ENCODE measurements around the gene LBP. TPM values are rescaled to one million over a fixed set of nuclear protein-coding genes. Genes with fewer than 3 reads are reported as not detected.

Gene LBP
- total and polyA plus RNA-seq, 2 of the 13 experiments (the other 11 are each of a cell fraction or from before 2014, with no cell fraction given): 0.07 to 0.20 TPM

DNA sequence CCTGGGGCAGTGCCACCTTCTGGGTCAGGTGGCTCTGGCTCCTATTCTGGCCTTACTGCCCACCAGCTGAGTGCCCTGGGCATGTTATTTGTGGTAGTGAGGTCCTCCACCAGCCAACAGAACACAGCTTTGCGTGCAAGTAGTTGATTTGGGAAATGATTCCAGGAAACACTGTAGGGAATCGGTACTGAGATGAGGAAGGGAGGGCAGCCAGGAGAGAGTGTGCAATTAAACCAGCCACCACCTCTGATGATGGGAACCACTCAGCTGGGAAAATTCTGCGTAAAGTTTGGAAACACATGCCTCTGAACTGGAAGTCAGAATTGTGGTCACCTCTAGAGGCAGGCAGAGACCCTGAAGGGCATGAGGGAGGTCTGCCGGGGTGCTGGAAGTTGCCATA, 459 bp downstream of the LBP start:
- H3K27ac ChIP-seq (ENCODE audit: extremely low read length, insufficient read depth, low read length): no peak overlapping the region
- H3K4me2 ChIP-seq (ENCODE audit: low read depth, low read length): no peak overlapping the region
- H3K36me3 ChIP-seq (replicated peaks in 1 of 2; ENCODE audit: control insufficient read depth in 1 of 2, insufficient read depth in 2 of 2, low read length in 2 of 2): no peaks in the 10 kb centered on the region
- FAIRE-seq (no peak), DNase-seq (ENCODE audit: low spot score) (no peak), ATAC-seq (no peak)
- H4K20me1 ChIP-seq (ENCODE audit: insufficient read depth, low read length): no peaks in the 10 kb centered on the region
- H3K4me1 ChIP-seq (ENCODE audit: insufficient read depth, low read length): peaks cover 35% of the 10 kb centered on the region
- ChIA-PET POLR2A (no interaction called here), CTCF (ENCODE audit: low intra/inter-chr PET ratio, low total read pairs) (no interaction called here)
- H3K9me3 ChIP-seq (ENCODE audit: low read length): no peaks in the 10 kb centered on the region
- WGBS (ENCODE audit: low lambda C conversion rate): 91% methylated on average over 4 of the region's 4 CpGs
- no peak overlapping the region for H3K4me3 ChIP-seq (replicated peaks in 1 of 3; ENCODE audit: insufficient read depth in 1 of 3, low read depth in 2 of 3, low read length in 3 of 3)
- H3K79me2 ChIP-seq (ENCODE audit: insufficient read depth, low read length): no peaks in the 10 kb centered on the region
- intact Hi-C loops (cut with micrococcal nuclease; ENCODE audit: unreplicated experiment): no loop called here
- no peak overlapping the region for H3K9ac ChIP-seq (ENCODE audit: insufficient read depth, low read depth, low read length)
- no peak for TF ChIP-seq MTA1 (CRISPR knock-in tag; IDR thresholded peaks at IDR 0.05; ENCODE audit: borderline replicate concordance)
- in situ Hi-C loops (cut with HindIII; ENCODE audit: extremely low pct_ligation_motif_present, low pct_unique_long_range_greater_than_20kb): no loop called here
- H2AFZ ChIP-seq (ENCODE audit: low read length): no peak overlapping the region
- BruUV-seq (replicated peaks): no TSS peak
- peaks cover 0 to 1% of the 10 kb centered on the region in 2 experiments; a peak in 1 of 5 replicates for H3K27me3 ChIP-seq (ENCODE audit: control insufficient read depth in 1 of 2, insufficient read depth in 2 of 2, low read length in 2 of 2)

DNA sequence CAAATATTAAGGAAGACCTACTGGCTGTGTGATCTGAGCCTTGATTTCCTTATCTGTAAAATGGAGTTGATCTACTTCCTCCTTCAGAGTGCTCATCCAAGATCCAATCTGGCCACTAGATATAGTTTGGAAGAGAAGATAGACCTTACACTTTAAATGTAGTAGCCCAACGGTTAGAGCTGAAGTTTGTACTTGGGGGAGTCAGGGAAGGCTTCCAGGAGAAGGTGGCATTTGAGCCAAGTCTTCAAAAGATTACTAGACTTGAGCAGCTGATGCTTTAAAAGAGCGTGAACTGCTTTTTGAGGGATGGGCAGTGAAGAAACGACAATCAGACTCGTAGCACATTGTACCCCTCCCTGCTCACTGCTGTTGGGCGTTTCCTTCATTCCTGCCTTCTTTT, 3.6 kb downstream of the LBP start:
- CTCF ChIA-PET (ENCODE audit: low intra/inter-chr PET ratio, low total read pairs): no interaction called here
- intact Hi-C loops (cut with micrococcal nuclease; ENCODE audit: unreplicated experiment): no loop called here
- FAIRE-seq: no peak

More for the DNA sequence above, 3.6 kb downstream of the LBP start:
- Histone ChIP-seq H3K9me3 (ENCODE audit: low read length) (no peaks in the 10 kb centered on the region), H2AFZ (ENCODE audit: low read length) (no peak overlapping the region), H3K4me3 (replicated peaks in 1 of 3; ENCODE audit: insufficient read depth in 1 of 3, low read depth in 2 of 3, low read length in 3 of 3) (no peak overlapping the region), H3K4me2 (ENCODE audit: low read depth, low read length) (no peak overlapping the region), H3K4me1 (ENCODE audit: insufficient read depth, low read length) (peaks cover 12% of the 10 kb centered on the region), H3K36me3 (replicated peaks in 1 of 2; ENCODE audit: control insufficient read depth in 1 of 2, insufficient read depth in 2 of 2, low read length in 2 of 2) (no peaks in the 10 kb centered on the region), H3K27me3 (ENCODE audit: control insufficient read depth in 1 of 2, insufficient read depth in 2 of 2, low read length in 2 of 2) (peaks cover 0 to 1% of the 10 kb centered on the region in 2 experiments; a peak in 1 of 5 replicates), H3K9ac (ENCODE audit: insufficient read depth, low read depth, low read length) (no peak overlapping the region), H3K27ac (ENCODE audit: extremely low read length, insufficient read depth, low read length) (no peak overlapping the region), H3K79me2 (ENCODE audit: insufficient read depth, low read length) (no peaks in the 10 kb centered on the region), H4K20me1 (ENCODE audit: insufficient read depth, low read length) (no peaks in the 10 kb centered on the region)
- BruUV-seq (replicated peaks): no TSS peak
- ATAC-seq (no peak), DNase-seq (ENCODE audit: low spot score) (no peak)
- POLR2A ChIA-PET: no interaction called here
- in situ Hi-C loops (cut with HindIII; ENCODE audit: extremely low pct_ligation_motif_present, low pct_unique_long_range_greater_than_20kb): no loop called here
- WGBS (ENCODE audit: low lambda C conversion rate): 48% methylated on average over 5 of the region's 5 CpGs
- TF ChIP-seq ZNF329 (CRISPR knock-in tag; IDR thresholded peaks at IDR 0.05; ENCODE audit: low read depth): no peak
